IMR-90 (cell line): ENCODE results near the gene MMP2. TPM values are rescaled to one million over a fixed set of nuclear protein-coding genes. Genes with fewer than 3 reads are reported as not detected.

Experiments
- ATAC-seq: fragments of 200-7000 bp; cut with Tn5 transposase; 2 replicates; pipeline ENCODE4 v1.9.1; 2020; ENCODE audit warnings: low read depth, mild to moderate bottlenecking, moderate library complexity
- BruUV-seq: library from RNA; stranded (reverse); fragments of 400-500 nt; replicated peaks from 2 replicates; lab custom pipeline; 2021; lab: Mats Ljungman, UMichigan
- CTCF ChIA-PET: fragments of 300-600 bp; formaldehyde crosslinking; extraction: SDS; loops from one replicate; lab custom pipeline; 2021; ENCODE audit warnings: antibody characterized with exemption; lab: Yijun Ruan, JAX
- POLR2A ChIA-PET: fragments of 300-600 bp; sonication (Branson Sonifier 250); formaldehyde crosslinking; loops from one replicate; lab custom pipeline; 2022; ENCODE audit warnings: antibody characterized with exemption; ENCODE audit not compliant: unreplicated experiment; lab: Charles Lee
- DNase-seq: peaks from one replicate; pipeline ENCODE4 v3.0.0; 2013
- H2AFZ ChIP-seq: replicated peaks from 2 replicates; pipeline ENCODE3; 2013; ENCODE audit warnings: low read length, mild to moderate bottlenecking; ENCODE audit not compliant: poor library complexity
- H2AK5ac ChIP-seq: 2 replicates; pipeline ENCODE4 v1.6.1; 2013; ENCODE audit warnings: low read depth, low read length, inconsistent platforms
- H2AK9ac ChIP-seq: replicated peaks from 2 replicates; pipeline ENCODE3; 2013; ENCODE audit warnings: mild to moderate bottlenecking, low read depth, low read length, moderate library complexity; ENCODE audit not compliant: poor library complexity
- H2BK120ac ChIP-seq: 2 replicates; pipeline ENCODE4 v1.6.1; 2013; ENCODE audit warnings: low read depth, low read length, inconsistent platforms
- H2BK15ac ChIP-seq: 3 replicates; pipeline ENCODE4 v1.6.1; 2013; ENCODE audit warnings: low read depth, low read length, inconsistent platforms
- H2BK20ac ChIP-seq: 2 replicates; pipeline ENCODE4 v1.6.1; 2013; ENCODE audit warnings: low read depth, mild to moderate bottlenecking, inconsistent platforms, low read length, moderate library complexity
- H2BK5ac ChIP-seq: 2 replicates; pipeline ENCODE4 v1.6.1; 2013; ENCODE audit warnings: mild to moderate bottlenecking, low read depth, low read length, inconsistent platforms; ENCODE audit not compliant: poor library complexity, severe bottlenecking
- H3K14ac ChIP-seq: replicated peaks from 2 replicates; pipeline ENCODE4 v1.6.1; 2013; ENCODE audit warnings: low read depth, low read length, inconsistent platforms
- H3K18ac ChIP-seq: 2 replicates; pipeline ENCODE4 v1.6.1; 2013; ENCODE audit warnings: low read depth, low read length, control low read depth
- H3K23ac ChIP-seq: 2 replicates; pipeline ENCODE4 v1.6.1; 2013; ENCODE audit warnings: low read depth, low read length, inconsistent platforms
- H3K27ac ChIP-seq: 2 replicates; pipeline ENCODE4 v1.5.1; 2013; ENCODE audit warnings: mild to moderate bottlenecking, control low read depth, low read length; ENCODE audit not compliant: insufficient read depth
- H3K27me3 ChIP-seq: 2 replicates; pipeline ENCODE4 v1.6.1; 2013; ENCODE audit warnings: low read length; ENCODE audit not compliant: control insufficient read depth, insufficient read depth
- H3K36me3 ChIP-seq: 2 replicates; pipeline ENCODE4 v1.6.1; 2013; ENCODE audit warnings: low read length, mixed read lengths; ENCODE audit not compliant: control insufficient read depth, insufficient read depth
- H3K4ac ChIP-seq: 2 replicates; pipeline ENCODE4 v1.6.1; 2013; ENCODE audit warnings: low read depth, low read length, inconsistent platforms
- H3K4me1 ChIP-seq: 2 replicates; pipeline ENCODE4 v1.6.1; 2013; ENCODE audit warnings: low read length, mixed read lengths; ENCODE audit not compliant: control insufficient read depth, insufficient read depth
- H3K4me2 ChIP-seq: 2 replicates; pipeline ENCODE4 v1.6.1; 2013; ENCODE audit warnings: low read depth, mild to moderate bottlenecking, control low read depth, low read length, moderate library complexity
- H3K4me3 ChIP-seq: 2 replicates; pipeline ENCODE4 v1.5.1; 2013; ENCODE audit warnings: low read depth, mild to moderate bottlenecking, control low read depth, low read length, moderate library complexity; ENCODE audit not compliant: insufficient read depth
- H3K56ac ChIP-seq: 2 replicates; pipeline ENCODE4 v1.6.1; 2013; ENCODE audit warnings: low read length, inconsistent platforms; ENCODE audit not compliant: insufficient read depth; ENCODE audit errors: extremely low read depth
- H3K79me1 ChIP-seq, 2 experiments: 2 replicates each; pipeline ENCODE4 v1.6.1; 2013; ENCODE audit warnings: low read length in 2 of 2, inconsistent platforms in 1 of 2, low read depth in 1 of 2
- H3K9ac ChIP-seq: 2 replicates; pipeline ENCODE4 v1.6.1; 2013; ENCODE audit warnings: low read depth, low read length, control low read depth
- H3K9me1 ChIP-seq: 2 replicates; pipeline ENCODE4 v1.6.1; 2013; ENCODE audit warnings: low read length, inconsistent platforms; ENCODE audit not compliant: insufficient read depth
- H3K9me3 ChIP-seq: 2 replicates; pipeline ENCODE4 v1.6.1; 2013; ENCODE audit warnings: low read length; ENCODE audit not compliant: control insufficient read depth, insufficient read depth
- H4K20me1 ChIP-seq: 2 replicates; pipeline ENCODE4 v1.6.1; 2013; ENCODE audit warnings: low read length, inconsistent platforms; ENCODE audit not compliant: insufficient read depth
- H4K5ac ChIP-seq: 2 replicates; pipeline ENCODE4 v1.6.1; 2013; ENCODE audit warnings: mild to moderate bottlenecking, low read depth, low read length, control low read depth
- H4K8ac ChIP-seq, 2 experiments: 2 replicates each; pipeline ENCODE4 v1.6.1; 2013; ENCODE audit warnings: low read depth in 2 of 2, low read length in 2 of 2, control low read depth in 1 of 2, inconsistent platforms in 1 of 2
- H4K91ac ChIP-seq: 2 replicates; pipeline ENCODE4 v1.6.1; 2013; ENCODE audit warnings: low read depth, low read length, inconsistent platforms; ENCODE audit not compliant: insufficient read depth
- CTCF ChIP-seq: conservative IDR thresholded peaks from 2 replicates; pipeline ENCODE4 v1.5.1; 2012; ENCODE audit warnings: mild to moderate bottlenecking, low read depth, low read length, improper control_type of control experiment
- MAFK ChIP-seq: IDR thresholded peaks from 2 replicates; pipeline ENCODE4 v1.6.1; 2012; ENCODE audit warnings: low read depth, low read length, improper control_type of control experiment
- MAZ ChIP-seq: IDR thresholded peaks from 2 replicates; pipeline ENCODE4 v1.6.1; 2012; ENCODE audit warnings: low read depth, mild to moderate bottlenecking, low read length, improper control_type of control experiment, moderate library complexity, borderline replicate concordance
- MXI1 ChIP-seq: IDR thresholded peaks from 2 replicates; pipeline ENCODE4 v1.6.1; 2012; ENCODE audit warnings: low read depth, mild to moderate bottlenecking, low read length, moderate library complexity, borderline replicate concordance
- RAD21 ChIP-seq: IDR thresholded peaks from 2 replicates; pipeline ENCODE4 v1.6.1; 2012; ENCODE audit warnings: low read length, improper control_type of control experiment
- RCOR1 ChIP-seq: IDR thresholded peaks from 2 replicates; pipeline ENCODE4 v1.6.1; 2012; ENCODE audit warnings: mild to moderate bottlenecking, low read length, improper control_type of control experiment; ENCODE audit not compliant: insufficient replicate concordance
- RFX5 ChIP-seq: IDR thresholded peaks from 2 replicates; pipeline ENCODE4 v1.8.0; 2012; ENCODE audit warnings: low read depth, mild to moderate bottlenecking, low read length, moderate library complexity
- USF2 ChIP-seq: fragments of 150-350 bp; IDR thresholded peaks from 2 replicates; pipeline ENCODE4 v1.6.1; 2017; ENCODE audit warnings: mild to moderate bottlenecking, antibody characterized with exemption, low read length, low read depth
- WGBS, 2 experiments: methylation state at CpG; one replicate each; pipeline versions ENCODE4 v1.1.5 to v1.1.7; 2013; ENCODE audit warnings: missing lambda C conversion rate in 2 of 2; ENCODE audit not compliant: insufficient read length in 1 of 2; ENCODE audit errors: extremely low coverage in 2 of 2; 5-methylcytosine and 5-hydroxymethylcytosine counted together
- dilution Hi-C: fragments of 300-500 bp; cut with HindIII; formaldehyde crosslinking; loops from one replicate; pipeline ENCODE4 v1.14.3; 2018; ENCODE audit warnings: low sequenced_read_pairs; ENCODE audit not compliant: unreplicated experiment
- in situ Hi-C: fragments of 300-500 bp; cut with MboI; formaldehyde crosslinking; loops from 3 replicates; pipeline ENCODE4 v1.14.3; 2019; ENCODE audit warnings: low sequenced_read_pairs, inconsistent platforms, mixed read lengths
- intact Hi-C: fragments of 100-400 bp; cut with micrococcal nuclease; formaldehyde crosslinking; loops from 2 replicates; pipeline ENCODE4 v1.10.0; 2022
- polyA plus RNA-seq, 3 experiments: library from polyadenylated mRNA; depleted of rRNA; stranded (reverse); fragments of >200 nt; gene quantifications; 2 replicates each; pipeline ENCODE4 v1.2.3, GENCODE V29; 2012; ENCODE audit warnings: low replicate concordance in 1 of 3
- total RNA-seq: library from RNA; depleted of rRNA; stranded (reverse); fragments of >200 nt; gene quantifications from 2 replicates; pipeline ENCODE4 v1.2.3, GENCODE V29; 2012

The MMP2 gene
- total and polyA plus RNA-seq, 2 of the 4 experiments (the other 2 are of a cell fraction) = 240 to 574 TPM

- TF ChIP-seq MAZ (no peak), CTCF (peak; percentile 42), RCOR1 (no peak), RFX5 (no peak), MXI1 (no peak), MAFK (no peak), RAD21 (peak; percentile 21; the same call in 1 of the 2 replicates), USF2 (no peak)
- H3K4me2 ChIP-seq = peak overlapping the region; percentile 9; the same call in 1 of the 2 replicates
- ATAC-seq (no peak), DNase-seq (no peak)
- peak overlapping the region; percentile 73 for H2BK120ac ChIP-seq
- peaks cover 31% of the 10 kb centered on the region for H3K4me1 ChIP-seq
- H2AFZ ChIP-seq = no peak overlapping the region
- peak overlapping the region; percentile 35 for H2AK9ac ChIP-seq
- peak overlapping the region; percentile 88; the same call in 1 of the 2 replicates for H2AK5ac ChIP-seq
- in situ Hi-C loops (no loop called here), dilution Hi-C loops (no loop called here), intact Hi-C loops (no loop called here)
- peak overlapping the region; percentile 10; the same call in 1 of the 2 replicates for H3K56ac ChIP-seq
- H2BK5ac ChIP-seq = peak overlapping the region; percentile 83
- 82% methylated on average over 4 of the region's 9 CpGs; no CpG with 5 or more reads in 1 of the 2 experiments for WGBS, 2 experiments
- peak overlapping the region; percentile 41; the same call in 1 of the 2 replicates for H3K27ac ChIP-seq
- H3K9me1 ChIP-seq = peaks cover 15% of the 10 kb centered on the region
- H3K14ac ChIP-seq = no peak overlapping the region; the same call in 1 of the 2 replicates
- peaks cover 58% of the 10 kb centered on the region for H3K36me3 ChIP-seq
- peak overlapping the region; percentile 56; the same call in 1 of the 2 replicates for H4K91ac ChIP-seq
- POLR2A ChIA-PET = interaction anchor here (0.9 to 1.3 kb wide), 2 partner anchors 9 to 21 kb away, joined by 3 to 4 read pairs; no protein-coding TSS in a partner anchor
- no peaks in the 10 kb centered on the region for H3K9me3 ChIP-seq
- H3K23ac ChIP-seq = peak overlapping the region; percentile 23; the same call in 1 of the 2 replicates
- peak overlapping the region; percentile 67 for H3K4ac ChIP-seq
- peak overlapping the region; percentile 42; the same call in 1 of the 2 replicates for H4K5ac ChIP-seq
- BruUV-seq = no TSS peak
- H4K20me1 ChIP-seq = peaks cover 3% of the 10 kb centered on the region
- no peak overlapping the region for H3K4me3 ChIP-seq
- H3K79me1 ChIP-seq = peaks cover 0 to 16% of the 10 kb centered on the region in 2 experiments; a peak in 2 of 4 replicates
- peak overlapping the region; percentile 54; the same call in 2 of the 3 replicates for H2BK15ac ChIP-seq
- H3K27me3 ChIP-seq = no peaks in the 10 kb centered on the region
- H4K8ac ChIP-seq = peak overlapping the region; percentile 17 to 35; a peak in 2 of 4 replicates
- CTCF ChIA-PET = interaction anchor here (0.6 to 2.4 kb wide), 11 partner anchors 8 to 47 kb away, joined by 3 to 11 read pairs (median 4); no protein-coding TSS in a partner anchor
- no peak overlapping the region for H3K9ac ChIP-seq
- H3K18ac ChIP-seq = peak overlapping the region; percentile 0; the same call in 1 of the 2 replicates
- H2BK20ac ChIP-seq = peak overlapping the region; percentile 20; the same call in 1 of the 2 replicates
Observed at GRCh38 chr16:55501549-55502322, 22.7 kb downstream of the MMP2 start.
